Uterus (tissue), 2 donors: ENCODE measurements around the gene RIC8B.

Experiments used
- CTCF ChIP-seq, 4 experiments: fragments of 200-600 bp in 2 of 4; fragments of 450-650 bp in 2 of 4; sonication (generic) in 2 of 4; IDR thresholded peaks; one replicate each; pipeline ENCODE4 v1.5.1; 2016 to 2019; ENCODE audit warnings: antibody characterized with exemption in 4 of 4, mild to moderate bottlenecking in 2 of 4, moderate library complexity in 1 of 4
- POLR2A ChIP-seq, 2 donors: fragments of 450-650 bp; IDR thresholded peaks; one replicate each; pipeline ENCODE4 v1.6.1; 2016; ENCODE audit warnings: antibody characterized with exemption in 2 of 2, mild to moderate bottlenecking in 1 of 2, moderate library complexity in 1 of 2

GRCh38 chr12:106896603-106897002 lies 122.1 kb downstream of the RIC8B start:
- TF ChIP-seq CTCF (IDR thresholded peaks at IDR 0.05) (no peak), POLR2A (IDR thresholded peaks at IDR 0.05) (no peak)
